ENCODE results near the gene COX8A. TPM values are rescaled to one million over a fixed set of nuclear protein-coding genes. Genes with fewer than 3 reads are reported as not detected.
A peak's percentile ranks its signal among the peaks of the same experiment; 100 is the strongest.
"Not testable (repeated sequence)": the region's sequence is repeated elsewhere in the genome, so short reads cannot be mapped to it uniquely, and the experiment has no call there.

Gene COX8A
- total RNA-seq, 1 donor from 2014 or later: 118 TPM

DNA sequence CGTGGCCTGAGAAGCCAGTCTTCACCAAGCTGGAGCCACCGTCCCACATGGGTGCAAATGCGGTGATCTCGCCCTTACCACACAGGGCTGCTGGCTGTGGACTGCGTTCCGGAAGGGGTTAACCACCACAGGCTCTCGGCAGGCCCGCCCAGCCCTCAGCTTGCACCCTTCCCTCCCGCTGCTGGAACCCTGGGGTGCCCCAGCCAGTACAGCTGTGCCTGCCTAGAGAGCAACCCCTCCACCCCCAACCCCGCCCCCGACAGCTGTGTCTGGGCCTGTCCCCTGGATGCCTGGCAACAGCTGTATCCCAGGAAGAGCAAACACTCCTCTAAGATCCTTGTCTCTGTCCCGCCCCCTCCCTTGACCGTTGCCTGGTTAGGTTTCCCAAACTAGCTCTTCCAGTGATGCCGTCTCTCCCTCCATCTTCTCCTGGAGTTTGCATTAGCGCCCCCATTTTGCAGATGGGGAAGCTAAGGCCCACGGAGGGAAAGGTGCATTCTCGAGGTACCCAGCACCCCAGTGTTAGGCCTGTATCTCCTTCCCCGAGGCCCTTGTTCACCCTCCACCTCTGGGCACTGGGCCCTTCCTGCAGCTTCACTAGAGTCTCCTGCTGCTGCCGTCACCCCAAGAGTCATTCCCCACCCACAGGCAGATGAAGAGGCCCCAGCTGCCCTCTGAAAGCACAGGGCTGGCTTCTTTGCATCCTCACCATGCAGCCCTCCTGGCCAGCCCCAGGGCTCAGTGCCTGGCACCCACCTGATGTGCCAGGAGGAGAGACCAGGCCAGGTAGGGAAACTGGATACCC is 12.6 kb upstream of the COX8A start:
- peak; percentile 68 for ATAC-seq
- intact Hi-C loops (cut with DNase I): no loop called here
- DNase-seq (ENCODE audit: low spot score): no peak

DNA sequence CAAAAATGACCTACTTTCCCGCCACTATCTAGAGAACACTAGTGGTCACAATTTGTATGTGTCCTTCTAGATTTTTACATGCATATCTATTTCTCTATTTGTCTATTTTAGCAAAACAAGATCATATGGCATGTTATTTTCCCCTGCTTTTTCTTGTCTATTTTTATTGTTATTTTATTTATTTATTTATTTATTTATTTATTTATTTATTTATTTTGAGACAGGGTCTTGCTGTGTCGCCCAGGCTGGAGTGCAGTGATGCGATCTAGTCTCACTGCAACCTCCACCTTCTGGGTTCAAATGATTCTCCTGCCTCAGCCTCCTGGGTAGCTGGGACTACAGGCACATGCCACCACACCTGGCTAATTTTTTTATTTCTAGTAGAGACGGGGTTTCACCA is 10.5 kb upstream of the COX8A start:
- DNase-seq (ENCODE audit: low spot score); ATAC-seq; intact Hi-C loops (cut with DNase I): not testable (repeated sequence)

DNA sequence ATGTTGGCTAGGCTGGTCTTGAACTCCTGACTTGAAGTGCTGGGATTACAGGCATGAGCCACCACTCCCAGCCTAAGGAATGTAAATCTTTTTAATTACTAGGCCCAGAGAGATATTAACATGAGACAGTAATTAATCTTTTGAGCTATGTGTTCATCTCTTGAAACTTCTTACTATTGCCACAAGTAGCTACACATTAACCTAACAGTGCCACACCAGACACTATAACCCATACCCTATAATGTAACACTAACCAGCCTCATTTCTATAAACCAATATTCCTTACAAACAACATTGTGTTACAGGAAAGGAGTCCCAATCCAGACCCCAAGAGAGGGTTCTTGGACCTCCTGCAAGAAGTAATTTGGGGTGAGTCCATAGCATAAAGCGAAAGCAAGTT is 8.0 kb upstream of the COX8A start:
- no peak for DNase-seq (ENCODE audit: low spot score)
- intact Hi-C loops (cut with DNase I): no loop called here
- no peak for ATAC-seq

DNA sequence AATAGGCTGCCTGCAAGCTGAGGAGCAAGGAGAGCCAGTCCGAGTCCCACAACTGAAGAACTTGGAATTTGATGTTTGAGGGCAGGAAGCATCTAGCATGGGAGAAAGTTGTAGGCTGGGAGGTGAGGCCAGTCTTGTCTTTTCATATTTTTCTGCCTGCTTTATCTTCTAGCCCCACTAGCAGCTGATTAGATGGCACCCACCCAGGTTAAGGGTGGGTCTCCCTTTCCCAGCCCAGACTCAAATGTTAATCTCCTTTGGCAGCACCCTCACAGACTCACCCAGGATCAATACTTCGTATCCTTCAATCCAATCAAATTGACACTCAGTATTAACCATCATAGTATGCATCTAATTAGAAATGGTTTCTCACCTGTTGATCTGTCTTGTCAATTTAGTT is 5.0 kb upstream of the COX8A start:
- intact Hi-C loops (cut with DNase I): no loop called here
- DNase-seq (ENCODE audit: low spot score): no peak
- no peak for ATAC-seq

DNA sequence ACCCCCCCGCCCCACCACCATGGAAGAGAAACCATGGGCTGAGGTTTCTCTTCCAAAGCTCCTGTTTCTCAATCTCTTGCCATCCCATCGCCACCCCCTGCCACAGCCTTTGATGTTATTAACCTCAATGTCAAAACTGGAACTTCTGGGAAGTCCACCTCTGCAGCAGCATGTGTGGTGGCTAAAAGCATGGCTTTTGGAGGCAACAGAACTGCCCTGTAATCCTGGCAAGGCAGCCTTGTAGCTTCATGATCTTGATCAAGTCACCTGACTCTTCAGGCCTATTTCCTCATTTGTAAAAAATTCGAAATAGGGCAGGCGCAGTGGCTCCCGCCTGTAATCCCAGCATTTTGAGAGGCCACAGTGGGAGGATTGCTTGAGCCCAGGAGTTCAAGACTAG is 3.5 kb upstream of the COX8A start:
- ATAC-seq (no peak), DNase-seq (ENCODE audit: low spot score) (no peak)
- intact Hi-C loops (cut with DNase I): no loop called here

DNA sequence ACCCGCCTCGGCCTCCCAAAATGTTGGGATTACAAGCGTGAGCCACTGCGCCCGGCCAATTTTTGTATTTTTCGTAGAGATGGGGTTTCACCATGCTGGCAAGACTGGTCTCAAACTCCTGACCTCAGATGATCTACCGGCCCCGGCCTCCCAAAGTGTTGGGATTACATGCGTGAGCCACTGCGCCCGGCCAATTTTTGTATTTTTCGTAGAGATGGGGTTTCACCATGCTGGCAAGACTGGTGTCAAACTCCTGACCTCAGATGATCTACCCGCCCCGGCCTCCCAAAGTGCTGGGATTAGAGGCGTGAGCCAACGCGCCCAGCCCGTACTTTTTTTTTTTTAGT is 535 bp upstream of the COX8A start:
- DNase-seq (ENCODE audit: low spot score); intact Hi-C loops (cut with DNase I); ATAC-seq: not testable (repeated sequence)

DNA sequence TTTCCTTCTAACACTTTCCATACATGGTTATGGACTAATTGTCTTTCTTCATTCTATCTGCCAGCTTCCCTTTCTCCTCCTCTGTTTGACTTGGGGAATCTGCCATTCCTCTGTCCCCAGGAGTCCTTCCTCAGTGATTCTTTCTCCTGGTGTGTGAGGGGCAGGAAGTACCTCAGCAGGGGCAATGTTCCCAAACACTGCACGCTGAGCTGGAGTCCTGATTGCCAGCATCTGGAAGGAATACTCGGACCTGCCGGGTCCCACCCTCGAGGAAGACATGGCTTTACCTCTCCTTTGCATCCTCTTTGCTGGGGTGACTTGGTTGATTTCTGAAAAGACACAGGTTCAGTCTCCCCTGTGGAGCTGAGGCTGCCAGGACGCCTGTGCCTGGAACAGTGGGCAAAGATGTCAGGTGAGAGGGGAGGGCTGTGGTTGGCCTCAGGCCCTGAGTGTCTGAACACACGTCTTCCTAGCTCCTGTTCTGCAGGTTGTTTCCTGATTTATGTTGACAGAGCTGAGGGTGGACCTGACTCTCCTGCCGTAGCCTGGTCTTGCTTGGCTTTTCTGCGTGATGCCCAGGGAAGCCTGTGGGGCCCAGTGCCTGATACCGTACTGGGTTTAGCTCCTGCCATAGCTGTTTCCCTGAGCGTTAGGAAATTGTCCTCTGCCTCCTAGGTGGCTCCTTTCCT is 4.3 kb downstream of the COX8A start:
- intact Hi-C loops (cut with DNase I): no loop called here
- no peak for DNase-seq (ENCODE audit: low spot score)
- ATAC-seq: no peak

DNA sequence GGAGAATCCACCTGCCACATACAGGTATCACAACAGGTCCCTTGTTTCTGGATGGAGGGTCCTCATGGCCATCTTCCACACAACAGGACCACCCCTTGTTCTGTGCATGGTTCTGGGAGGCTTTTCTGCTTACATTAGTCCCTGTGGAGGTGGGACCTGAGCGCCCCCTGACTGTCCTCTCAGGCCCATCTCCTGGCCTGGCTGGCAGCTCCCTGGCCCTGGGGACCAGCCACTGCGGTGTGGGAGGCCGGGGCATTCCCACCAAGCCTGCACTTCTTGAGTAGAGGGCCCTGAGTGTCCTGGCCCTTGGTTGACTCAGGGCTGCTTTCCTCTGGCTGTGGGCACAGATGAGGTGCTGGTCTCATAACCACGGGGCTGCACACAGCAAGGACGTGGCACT is 5.0 kb downstream of the COX8A start:
- ATAC-seq (no peak), DNase-seq (ENCODE audit: low spot score) (no peak)
- intact Hi-C loops (cut with DNase I): no loop called here

DNA sequence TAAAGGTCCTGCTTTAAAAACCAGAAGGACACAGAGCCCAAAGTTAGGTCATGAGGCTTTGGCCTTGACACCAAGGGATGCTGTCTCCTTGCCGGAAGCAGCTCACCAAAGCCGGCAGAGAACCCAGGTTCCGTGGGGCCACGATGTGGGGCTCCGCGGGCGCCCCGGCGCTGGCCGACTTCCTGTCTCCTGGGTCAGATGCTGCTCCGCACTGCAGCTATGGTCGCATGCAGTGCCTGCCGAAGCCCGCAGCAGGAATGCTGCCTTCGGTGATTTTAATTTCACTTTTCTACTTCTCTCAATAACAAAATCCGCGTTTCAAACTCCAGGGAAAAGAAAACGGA is 11.4 kb downstream of the COX8A start:
- intact Hi-C loops (cut with DNase I): no loop called here
- ATAC-seq (peak; percentile 61), DNase-seq (ENCODE audit: low spot score) (no peak)

DNA sequence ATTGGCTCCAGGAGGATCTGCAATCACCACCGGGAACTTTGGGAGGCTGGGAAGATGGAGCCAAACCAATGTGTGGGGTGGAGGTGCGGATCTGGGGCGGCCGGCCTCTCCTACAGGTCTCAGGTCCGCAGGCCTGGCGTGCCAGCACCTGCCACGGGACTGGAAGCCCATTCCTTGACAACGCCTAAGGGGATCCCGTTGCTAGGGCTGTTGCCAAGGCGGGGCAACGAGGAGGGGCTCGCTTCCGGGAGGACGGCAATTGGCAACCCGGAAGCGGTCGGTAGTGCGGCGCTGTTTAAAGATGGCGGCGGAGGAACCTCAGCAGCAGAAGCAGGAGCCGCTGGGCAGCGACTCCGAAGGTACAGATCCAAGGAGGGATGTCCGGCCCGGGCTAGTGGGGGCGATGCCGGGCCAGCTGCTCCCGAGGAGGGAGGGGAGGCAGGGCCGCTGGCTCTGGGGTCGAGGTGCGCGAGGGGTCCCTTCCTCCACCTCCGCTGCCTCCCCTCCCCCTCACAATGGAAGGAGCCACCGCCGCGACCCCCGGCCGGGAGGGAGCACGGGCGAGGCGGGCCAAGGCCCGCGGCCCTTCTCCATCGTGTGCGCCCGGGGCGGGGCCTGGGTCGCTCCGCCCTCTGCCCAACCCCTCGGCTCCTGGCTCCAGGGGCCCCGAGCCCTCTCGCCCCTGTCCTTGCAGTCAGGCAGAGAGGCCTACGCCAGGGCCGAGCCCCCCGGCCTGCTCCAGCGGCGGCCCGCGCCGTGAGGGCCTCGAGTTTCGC is 11.9 kb downstream of the COX8A start, which contains the start of gene OTUB1:
OTUB1 (plus strand) TSS at position 283 of the 776 bp plus-strand sequence; CDS start at position 302, 19 bp downstream.
- DNase-seq (ENCODE audit: low spot score) (peak; percentile 94), ATAC-seq (peak; percentile 97)
- intact Hi-C loops (cut with DNase I): no loop called here

DNA sequence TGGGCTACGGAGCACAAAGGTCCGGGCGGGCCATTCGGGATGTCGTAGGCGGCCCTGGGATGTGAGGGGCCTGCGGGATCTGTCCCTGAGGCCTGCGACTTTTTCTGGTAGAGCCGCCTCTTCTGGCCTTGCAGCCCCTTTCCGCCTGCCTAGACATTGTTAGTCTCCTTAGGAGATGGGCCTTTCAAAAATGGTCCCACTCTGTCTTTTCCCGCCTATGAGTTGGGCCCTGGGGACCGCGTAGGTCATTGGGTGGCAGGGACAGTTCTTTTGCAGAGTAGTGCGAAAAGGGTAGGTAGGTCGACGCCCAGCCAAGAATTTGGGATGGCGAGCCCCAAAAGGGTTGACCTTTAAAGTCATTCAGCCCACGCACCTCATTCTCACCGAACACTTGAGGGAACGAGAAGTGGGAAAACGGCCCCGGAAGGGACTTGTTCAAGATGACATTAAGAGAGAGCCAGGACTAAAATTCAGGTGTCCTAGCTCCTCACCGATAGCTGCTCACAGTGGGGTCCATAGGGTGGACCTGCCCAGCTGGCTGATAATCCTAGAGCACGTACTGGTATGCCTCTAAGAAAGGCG is 12.6 kb downstream of the COX8A start:
- DNase-seq (ENCODE audit: low spot score) (no peak), ATAC-seq (no peak)
- intact Hi-C loops (cut with DNase I): no loop called here

DNA sequence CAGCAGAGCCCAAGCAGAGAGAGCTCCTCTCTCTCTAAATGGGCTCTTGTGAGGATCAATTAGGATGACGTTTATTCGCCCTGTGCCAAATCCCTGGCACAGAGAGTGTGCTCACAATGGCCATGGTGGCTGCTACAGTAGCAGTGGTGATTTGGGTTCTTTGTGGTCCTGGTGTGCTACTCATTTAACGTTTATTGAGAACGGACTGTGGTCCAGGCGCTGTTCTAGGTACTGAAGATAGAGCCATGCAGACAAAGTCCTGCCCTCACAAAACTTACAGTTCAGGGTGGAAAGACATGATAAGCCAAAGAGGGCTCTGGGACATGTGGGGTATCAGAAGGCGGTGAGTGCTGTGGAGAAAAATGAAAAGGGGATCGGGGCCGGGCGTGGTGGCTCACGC is 17.1 kb downstream of the COX8A start:
- ATAC-seq: no peak
- intact Hi-C loops (cut with DNase I): loop anchor here (10.0 kb wide), 1 partner anchor 303 kb away; the partner anchor contains the start of gene KCNK4
- DNase-seq (ENCODE audit: low spot score): no peak

DNA sequence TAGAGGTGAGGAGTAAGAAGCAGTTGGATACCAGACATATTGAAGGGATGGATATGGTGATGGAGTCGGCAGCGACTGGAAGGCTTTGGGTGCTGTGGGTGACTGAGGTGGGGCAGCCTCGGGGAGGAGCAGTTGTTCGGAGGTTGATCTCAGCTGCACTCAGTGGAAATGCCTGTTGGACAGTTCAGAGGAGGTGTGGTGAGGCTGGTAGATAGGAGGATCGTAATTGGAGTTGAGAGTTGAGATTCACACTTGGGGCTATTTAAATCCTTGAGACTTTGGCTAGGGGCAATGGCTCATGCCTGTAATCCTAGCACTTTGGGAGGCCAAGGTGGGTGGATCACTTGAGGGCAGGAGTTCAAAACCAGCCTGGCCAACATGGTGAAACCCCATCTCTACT is 18.7 kb downstream of the COX8A start:
- intact Hi-C loops (cut with DNase I): loop anchor here (10.0 kb wide), 1 partner anchor 302 kb away; the partner anchor contains the start of gene KCNK4
- ATAC-seq (no peak), DNase-seq (ENCODE audit: low spot score) (no peak)

DNA sequence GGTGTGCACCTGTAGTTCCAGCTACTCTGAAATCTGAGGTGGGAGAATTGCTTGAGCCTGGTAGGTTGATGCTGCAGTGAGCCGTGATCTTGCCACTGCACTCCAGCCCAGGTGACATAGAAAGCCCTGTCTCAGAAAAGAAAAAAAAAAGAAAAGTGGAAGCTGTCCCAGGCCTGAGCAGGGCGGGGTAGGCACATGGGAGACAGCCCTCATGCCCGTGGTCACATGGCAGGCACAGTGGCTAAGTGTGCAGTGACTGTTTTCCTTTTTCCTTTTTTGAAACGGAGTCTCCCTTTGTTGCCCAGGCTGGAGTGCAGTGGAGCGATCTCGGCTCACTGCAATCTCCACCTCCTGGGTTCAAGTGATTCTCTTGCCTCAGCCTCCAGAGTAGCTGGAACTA is 19.6 kb downstream of the COX8A start:
- DNase-seq (ENCODE audit: low spot score): no peak
- ATAC-seq: no peak
- intact Hi-C loops (cut with DNase I): loop anchor here (10.0 kb wide), 1 partner anchor 301 kb away; the partner anchor contains the start of gene KCNK4

DNA sequence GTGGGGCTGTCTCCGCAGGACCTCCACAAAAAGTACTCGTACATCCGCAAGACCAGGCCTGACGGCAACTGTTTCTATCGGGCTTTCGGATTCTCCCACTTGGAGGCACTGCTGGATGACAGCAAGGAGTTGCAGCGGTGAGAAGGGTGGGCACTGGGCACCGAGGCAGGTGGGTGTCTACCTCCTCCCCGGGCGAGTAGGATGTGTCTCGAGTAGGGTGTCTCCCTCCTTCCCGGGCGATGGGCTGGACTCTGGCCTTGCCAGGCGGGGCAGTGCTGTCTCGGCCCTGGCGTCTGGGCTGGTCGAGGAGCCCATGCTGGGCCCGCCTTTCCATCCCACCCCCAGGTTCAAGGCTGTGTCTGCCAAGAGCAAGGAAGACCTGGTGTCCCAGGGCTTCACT is 22.1 kb downstream of the COX8A start:
- intact Hi-C loops (cut with DNase I): loop anchor here (10.0 kb wide), 1 partner anchor 298 kb away; the partner anchor contains the start of gene KCNK4
- ATAC-seq (no peak), DNase-seq (ENCODE audit: low spot score) (no peak)

DNA sequence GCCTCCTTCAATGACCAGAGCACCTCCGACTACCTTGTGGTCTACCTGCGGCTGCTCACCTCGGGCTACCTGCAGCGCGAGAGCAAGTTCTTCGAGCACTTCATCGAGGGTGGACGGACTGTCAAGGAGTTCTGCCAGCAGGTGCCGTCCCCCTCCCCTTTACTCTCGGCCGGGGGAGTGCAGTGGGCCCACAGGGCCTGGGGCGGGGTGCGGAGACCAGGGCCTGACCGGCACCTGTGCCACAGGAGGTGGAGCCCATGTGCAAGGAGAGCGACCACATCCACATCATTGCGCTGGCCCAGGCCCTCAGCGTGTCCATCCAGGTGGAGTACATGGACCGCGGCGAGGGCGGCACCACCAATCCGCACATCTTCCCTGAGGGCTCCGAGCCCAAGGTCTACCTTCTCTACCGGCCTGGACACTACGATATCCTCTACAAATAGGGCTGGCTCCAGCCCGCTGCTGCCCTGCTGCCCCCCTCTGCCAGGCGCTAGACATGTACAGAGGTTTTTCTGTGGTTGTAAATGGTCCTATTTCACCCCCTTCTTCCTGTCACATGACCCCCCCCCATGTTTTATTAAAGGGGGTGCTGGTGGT is 22.8 kb downstream of the COX8A start:
- DNase-seq (ENCODE audit: low spot score) (no peak), ATAC-seq (no peak)
- intact Hi-C loops (cut with DNase I): loop anchor here (10.0 kb wide), 1 partner anchor 298 kb away; the partner anchor contains the start of gene KCNK4

DNA sequence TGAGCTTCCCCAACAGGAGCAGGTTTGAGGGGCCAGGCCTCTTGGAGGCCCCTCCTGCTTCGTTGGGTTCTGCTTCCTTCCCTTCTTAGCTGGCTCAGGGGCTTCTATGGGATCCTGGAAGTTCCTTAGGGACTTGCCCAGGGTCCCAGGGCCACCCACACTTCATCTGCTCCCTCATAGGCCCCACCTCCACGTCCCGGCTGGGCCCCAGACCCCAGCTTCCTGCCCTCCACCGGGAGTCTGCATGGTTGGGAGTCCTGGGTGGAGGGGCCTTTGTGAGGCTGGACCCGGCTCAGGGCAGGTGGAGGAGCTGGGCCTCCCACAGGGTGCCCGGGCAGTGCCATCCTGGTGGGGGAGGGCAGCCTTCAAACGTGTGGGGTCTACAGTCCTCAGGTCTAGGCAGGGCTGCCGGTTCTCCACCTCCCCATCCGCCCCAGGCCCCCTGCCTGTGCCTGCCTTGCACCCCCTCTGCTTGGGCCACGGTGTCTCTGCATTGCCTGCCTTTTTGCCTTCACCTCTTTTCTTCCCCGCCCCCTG is 23.4 kb downstream of the COX8A start:
- intact Hi-C loops (cut with DNase I): loop anchor here (10.0 kb wide), 1 partner anchor 297 kb away; the partner anchor contains the start of gene KCNK4
- ATAC-seq (no peak), DNase-seq (ENCODE audit: low spot score) (no peak)

DNA sequence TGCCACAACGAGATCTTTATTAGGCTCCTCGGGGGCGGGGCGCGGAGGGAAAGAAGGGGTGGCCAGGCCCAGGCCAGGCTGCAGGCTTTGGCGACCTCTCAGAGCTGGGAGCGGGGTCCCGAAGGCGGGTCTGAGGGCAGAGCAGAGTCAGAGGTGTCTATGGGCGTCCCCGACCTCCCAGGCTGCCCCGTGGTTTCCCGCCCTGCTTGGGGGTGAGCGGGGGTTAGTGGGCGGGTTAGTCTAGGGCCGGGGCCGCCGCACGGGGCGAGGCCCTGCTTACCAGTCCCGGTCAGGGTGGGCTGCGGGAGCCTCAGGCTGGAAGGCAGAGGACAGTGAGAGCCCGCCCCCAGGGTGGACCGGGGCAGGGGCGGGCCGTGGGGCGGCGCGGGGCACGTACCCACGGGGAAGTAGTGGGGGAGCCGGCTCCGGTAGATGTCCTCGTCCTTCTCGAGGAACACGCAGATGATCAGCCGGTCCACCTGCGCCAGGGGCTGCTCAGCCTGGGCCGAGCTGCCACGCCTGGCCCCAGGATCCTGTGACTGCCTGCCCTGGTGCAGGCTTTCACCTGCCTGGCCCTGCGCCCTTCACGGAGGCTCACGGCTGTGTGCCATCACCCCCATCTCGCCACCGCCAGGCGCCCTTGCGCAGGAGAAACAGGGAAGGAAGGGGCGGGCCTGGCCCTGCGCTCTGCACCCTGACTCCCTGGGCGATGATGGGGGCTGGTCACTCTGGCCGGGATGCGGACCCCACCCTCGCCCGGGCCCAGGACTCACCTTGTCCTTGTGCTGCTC is 24.3 kb downstream of the COX8A start:
- no peak for ATAC-seq
- intact Hi-C loops (cut with DNase I): loop anchor here (10.0 kb wide), 1 partner anchor 296 kb away; the partner anchor contains the start of gene KCNK4
- DNase-seq (ENCODE audit: low spot score): peak; percentile 69

All from sciatic nerve (tissue), 2 donors.